ENCODE data around the gene CABP4. TPM values are rescaled to one million over a fixed set of nuclear protein-coding genes. Genes with fewer than 3 reads are reported as not detected.

The CABP4 gene
- total RNA-seq, 1 experiment from 2014 or later: 24.8 TPM

- H3K27ac Mint-ChIP-seq (ENCODE audit: unreplicated experiment): no peak overlapping the region
- DNase-seq: no peak
- no peak overlapping the region for H3K4me3 Mint-ChIP-seq (ENCODE audit: low read depth, unreplicated experiment)
- TF ChIP-seq CTCF (IDR thresholded peaks at IDR 0.05; ENCODE audit: unreplicated experiment): no peak
- no TSS peak for BruUV-seq (replicated peaks)
- no peaks in the 10 kb centered on the region for H3K9me3 Mint-ChIP-seq (ENCODE audit: low read depth, unreplicated experiment)
- peaks cover 26% of the 10 kb centered on the region for H3K27me3 Mint-ChIP-seq (ENCODE audit: unreplicated experiment)
- no peaks in the 10 kb centered on the region for H3K4me1 Mint-ChIP-seq (ENCODE audit: low read depth, unreplicated experiment)
- CTCF ChIA-PET: no interaction called here
- intact Hi-C loops (cut with micrococcal nuclease; ENCODE audit: unreplicated experiment): no loop called here
- H3K36me3 Mint-ChIP-seq (ENCODE audit: insufficient read depth, unreplicated experiment): peaks cover 10% of the 10 kb centered on the region
Measured at GRCh38 chr11:67407688-67408163, 47.4 kb upstream of the CABP4 start.

- H3K4me3 Mint-ChIP-seq (ENCODE audit: low read depth, unreplicated experiment): no peak overlapping the region
- intact Hi-C loops (cut with micrococcal nuclease; ENCODE audit: unreplicated experiment): no loop called here
- no peaks in the 10 kb centered on the region for H3K9me3 Mint-ChIP-seq (ENCODE audit: low read depth, unreplicated experiment)
- no peak for DNase-seq
- peaks cover 10% of the 10 kb centered on the region for H3K36me3 Mint-ChIP-seq (ENCODE audit: insufficient read depth, unreplicated experiment)
- BruUV-seq (replicated peaks): no TSS peak
- TF ChIP-seq CTCF (IDR thresholded peaks at IDR 0.05; ENCODE audit: unreplicated experiment): no peak
- CTCF ChIA-PET: no interaction called here
- no peak overlapping the region for H3K27ac Mint-ChIP-seq (ENCODE audit: unreplicated experiment)
- no peaks in the 10 kb centered on the region for H3K4me1 Mint-ChIP-seq (ENCODE audit: low read depth, unreplicated experiment)
- H3K27me3 Mint-ChIP-seq (ENCODE audit: unreplicated experiment): peaks cover 35% of the 10 kb centered on the region
Measured at GRCh38 chr11:67408437-67409200, 46.5 kb upstream of the CABP4 start.

GRCh38 chr11:67409261-67409666 lies 45.9 kb upstream of the CABP4 start:
- TF ChIP-seq CTCF (IDR thresholded peaks at IDR 0.05; ENCODE audit: unreplicated experiment): no peak
- BruUV-seq (replicated peaks): no TSS peak
- peaks cover 39% of the 10 kb centered on the region for H3K27me3 Mint-ChIP-seq (ENCODE audit: unreplicated experiment)
- H3K27ac Mint-ChIP-seq (ENCODE audit: unreplicated experiment): no peak overlapping the region
- CTCF ChIA-PET: no interaction called here
- no peak overlapping the region for H3K4me3 Mint-ChIP-seq (ENCODE audit: low read depth, unreplicated experiment)
- peaks cover 6% of the 10 kb centered on the region for H3K36me3 Mint-ChIP-seq (ENCODE audit: insufficient read depth, unreplicated experiment)
- H3K4me1 Mint-ChIP-seq (ENCODE audit: low read depth, unreplicated experiment): no peaks in the 10 kb centered on the region
- DNase-seq: no peak
- no peaks in the 10 kb centered on the region for H3K9me3 Mint-ChIP-seq (ENCODE audit: low read depth, unreplicated experiment)
- intact Hi-C loops (cut with micrococcal nuclease; ENCODE audit: unreplicated experiment): no loop called here

- H3K27me3 Mint-ChIP-seq (ENCODE audit: unreplicated experiment): peaks cover 42% of the 10 kb centered on the region
- H3K4me3 Mint-ChIP-seq (ENCODE audit: low read depth, unreplicated experiment): no peak overlapping the region
- BruUV-seq (replicated peaks): no TSS peak
- no peak for TF ChIP-seq CTCF (IDR thresholded peaks at IDR 0.05; ENCODE audit: unreplicated experiment)
- H3K4me1 Mint-ChIP-seq (ENCODE audit: low read depth, unreplicated experiment): no peaks in the 10 kb centered on the region
- no peaks in the 10 kb centered on the region for H3K9me3 Mint-ChIP-seq (ENCODE audit: low read depth, unreplicated experiment)
- CTCF ChIA-PET: no interaction called here
- H3K36me3 Mint-ChIP-seq (ENCODE audit: insufficient read depth, unreplicated experiment): peaks cover 4% of the 10 kb centered on the region
- H3K27ac Mint-ChIP-seq (ENCODE audit: unreplicated experiment): no peak overlapping the region
- peak; percentile 43 for DNase-seq
- intact Hi-C loops (cut with micrococcal nuclease; ENCODE audit: unreplicated experiment): no loop called here
Measured at GRCh38 chr11:67409781-67410368, 45.3 kb upstream of the CABP4 start.
